GM18867 (cell line): ENCODE measurements around the gene KCTD17.
A peak's percentile ranks its signal among the peaks of the same experiment; 100 is the strongest.

Experiments used
- ATAC-seq: cut with Tn5 transposase; IDR thresholded peaks from one replicate; pipeline ENCODE4 v1.9.1; 2021; ENCODE audit warnings: mild to moderate bottlenecking, moderate library complexity; ENCODE audit not compliant: unreplicated experiment

Gene KCTD17

DNA sequence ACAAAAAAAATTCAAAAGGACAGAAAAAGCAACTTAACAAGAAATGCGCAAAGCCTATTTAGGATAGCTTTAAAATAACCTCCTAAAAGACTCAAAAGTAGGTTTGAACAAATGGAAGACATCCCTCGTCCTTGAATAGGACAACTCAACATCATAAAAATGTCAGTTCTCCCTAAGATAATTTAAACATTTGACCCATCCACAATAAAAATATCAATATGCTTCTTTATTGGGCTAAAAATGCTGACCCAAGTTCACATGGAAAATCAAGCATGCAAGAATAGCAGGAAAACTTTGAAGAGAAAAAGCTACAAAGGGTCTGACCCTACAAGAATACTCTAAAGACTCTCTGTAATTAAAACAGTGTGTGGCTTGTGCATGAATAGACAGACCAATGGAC, 12.1 kb upstream of the KCTD17 start:
- ATAC-seq: no peak

DNA sequence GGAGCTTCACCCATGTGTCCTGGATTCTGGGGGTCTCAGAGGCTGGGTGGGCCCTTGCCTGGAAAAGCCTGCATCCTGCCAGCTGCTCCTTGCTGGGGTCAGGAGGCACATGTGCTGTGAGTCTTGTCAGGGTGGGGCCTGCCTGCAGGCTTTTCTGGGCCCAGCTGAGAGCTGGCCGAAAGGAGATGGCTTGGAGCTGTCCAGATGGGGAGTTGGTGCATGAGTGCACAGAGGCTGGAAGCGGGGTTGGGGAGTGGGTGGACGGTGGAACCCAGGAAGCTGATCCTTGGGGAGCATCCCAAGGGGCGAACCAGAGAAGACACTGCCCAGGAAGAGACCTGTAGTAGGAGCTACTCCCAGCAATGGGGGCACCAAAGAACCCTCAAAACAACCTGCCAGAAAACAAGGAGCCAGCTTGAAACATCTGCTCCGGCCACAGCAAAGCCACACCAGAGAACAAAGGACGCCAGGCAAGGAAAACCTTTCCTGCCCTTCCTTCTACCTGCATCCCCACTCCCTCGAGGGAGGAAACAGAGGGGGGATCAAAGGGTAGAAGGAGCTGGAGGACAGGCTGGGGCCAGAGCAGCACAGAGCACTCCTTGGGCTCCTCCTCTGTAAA, 8.2 kb upstream of the KCTD17 start:
- no peak for ATAC-seq

DNA sequence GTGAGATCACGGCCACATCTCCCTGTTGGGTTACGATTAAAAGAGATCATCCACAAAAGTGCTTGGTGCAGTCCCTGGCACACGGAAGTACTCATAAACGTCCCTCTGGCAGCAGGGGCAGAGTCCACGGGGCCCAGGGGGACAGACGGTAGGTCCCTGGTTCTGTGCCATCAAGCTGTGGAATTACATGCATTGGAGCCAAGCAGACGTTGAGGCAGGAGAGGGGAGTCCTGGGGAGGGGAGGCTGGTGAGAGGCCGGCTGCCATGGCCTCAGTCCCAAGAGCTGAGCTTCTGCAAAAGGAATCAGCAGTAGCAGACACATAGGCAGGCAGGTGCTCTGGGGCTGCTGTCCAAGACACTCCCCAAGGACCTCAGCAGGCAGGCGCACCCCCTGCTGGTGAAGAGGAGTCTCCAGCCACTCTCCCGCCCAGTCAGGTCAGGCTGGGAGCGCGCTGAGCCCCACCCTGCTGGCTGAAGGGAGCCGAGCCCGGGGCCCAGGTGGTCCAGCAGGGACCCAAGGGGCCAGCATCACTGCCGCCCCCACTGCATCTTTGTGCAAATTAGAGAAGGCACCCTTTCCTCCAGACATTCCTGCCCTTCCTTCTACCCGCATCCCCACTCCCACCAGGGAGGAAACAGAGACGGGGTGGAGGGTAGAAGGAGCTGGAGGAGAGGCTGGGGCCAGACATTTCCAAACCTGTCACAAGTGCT, 7.6 kb upstream of the KCTD17 start:
- ATAC-seq: peak; percentile 70

DNA sequence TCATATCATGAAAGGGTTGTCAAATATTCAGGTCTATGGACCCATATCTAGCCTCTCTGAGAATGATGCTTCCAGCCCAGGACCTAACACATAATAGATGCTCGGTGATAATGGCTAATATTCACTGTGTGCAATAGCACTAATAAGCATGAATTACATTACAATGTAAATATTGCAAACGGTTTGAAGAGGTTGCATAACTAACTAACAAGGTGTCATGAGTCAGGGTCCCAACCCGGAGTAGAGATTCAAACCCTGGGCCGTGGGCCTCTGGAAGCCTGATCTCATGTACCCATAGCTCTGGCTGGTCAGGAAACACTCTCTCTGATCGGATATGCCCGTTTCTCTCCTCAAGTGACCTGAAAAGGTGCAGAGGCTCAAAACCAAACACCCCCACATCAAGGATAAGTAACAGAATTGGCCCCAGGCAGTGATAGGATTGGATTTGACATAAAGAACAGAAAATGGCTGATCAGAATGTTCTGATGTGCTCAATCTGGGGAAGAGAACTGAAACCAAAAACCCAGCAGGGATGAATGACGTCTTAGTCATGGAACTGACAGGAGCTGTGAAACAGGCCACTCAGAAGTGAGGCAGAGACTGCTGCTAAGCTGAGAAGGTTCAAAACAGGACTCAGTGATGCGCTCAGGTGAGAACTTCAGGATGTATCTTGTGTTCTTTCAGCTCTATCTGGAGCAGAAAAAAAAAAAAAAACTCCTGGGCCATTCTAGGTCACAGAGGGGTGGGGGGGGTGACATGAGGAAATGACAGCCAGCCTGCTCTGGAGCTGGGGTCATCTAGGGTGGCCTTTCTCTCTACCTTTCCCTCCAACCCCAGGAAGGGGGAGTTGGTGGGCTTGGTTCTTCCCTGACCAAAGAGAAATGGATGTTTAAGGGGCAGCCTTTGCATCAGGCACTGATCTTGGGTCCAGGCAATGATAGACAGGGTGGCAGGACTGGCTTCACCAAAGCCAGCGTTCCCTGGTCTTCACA, 6.6 kb upstream of the KCTD17 start:
- ATAC-seq: no peak

DNA sequence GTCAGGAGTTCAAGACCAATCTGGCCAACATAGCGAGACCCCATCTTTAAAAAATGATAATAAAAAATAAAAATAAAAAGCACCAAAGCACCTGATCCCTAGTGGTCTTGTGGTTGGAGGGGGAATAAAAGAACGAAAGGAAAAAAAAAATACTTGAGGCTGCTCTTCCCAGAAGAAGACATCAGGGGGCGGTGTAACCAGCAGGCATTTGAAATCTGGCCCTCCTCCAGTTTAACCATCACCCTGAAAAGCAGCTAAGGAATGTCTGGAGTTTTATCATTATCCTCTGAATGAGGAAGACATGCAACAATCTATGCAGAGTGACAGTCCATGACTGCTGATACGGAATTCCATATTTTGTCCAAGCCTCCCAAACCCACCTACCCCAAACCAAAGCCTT, 5.6 kb upstream of the KCTD17 start:
- no peak for ATAC-seq

DNA sequence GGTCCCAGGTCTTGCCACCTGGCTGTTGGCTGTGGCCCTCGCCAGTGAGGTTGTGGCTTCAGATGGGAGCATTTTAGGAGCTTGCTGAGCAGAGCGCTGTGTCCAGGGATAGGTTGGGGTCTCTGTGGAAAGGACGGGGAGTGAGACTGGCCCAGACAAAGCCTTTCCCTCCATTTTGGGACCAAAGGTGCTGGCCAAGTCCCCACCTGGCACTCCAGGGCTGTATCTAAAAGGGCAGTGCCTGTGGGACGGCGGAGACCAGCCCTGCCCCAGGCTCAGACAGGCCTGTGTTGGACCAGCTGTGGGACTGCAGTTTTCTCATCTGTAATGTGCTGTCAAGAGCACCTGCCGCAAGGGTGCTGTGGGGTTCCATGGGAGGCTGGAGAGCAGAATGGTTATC, 5.0 kb upstream of the KCTD17 start:
- no peak for ATAC-seq

DNA sequence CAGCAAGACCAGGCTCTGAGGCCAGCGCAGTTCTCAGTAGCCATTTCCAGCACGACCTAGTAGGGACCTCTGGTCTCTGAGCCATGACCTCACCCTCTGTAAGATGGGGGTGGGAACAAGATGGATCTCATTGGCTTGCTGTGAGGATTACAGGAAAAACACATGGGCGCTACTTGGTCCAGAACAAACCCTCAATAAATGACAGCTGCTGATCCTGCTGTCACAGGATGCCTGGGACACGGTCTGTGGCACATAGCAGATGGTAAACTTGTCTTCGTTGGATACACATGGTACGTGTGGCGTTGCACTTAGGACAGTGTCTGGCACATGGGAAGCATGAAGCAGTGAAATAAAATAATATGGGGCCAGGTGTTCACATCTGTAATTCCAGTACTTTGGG, 4.5 kb upstream of the KCTD17 start:
- no peak for ATAC-seq

DNA sequence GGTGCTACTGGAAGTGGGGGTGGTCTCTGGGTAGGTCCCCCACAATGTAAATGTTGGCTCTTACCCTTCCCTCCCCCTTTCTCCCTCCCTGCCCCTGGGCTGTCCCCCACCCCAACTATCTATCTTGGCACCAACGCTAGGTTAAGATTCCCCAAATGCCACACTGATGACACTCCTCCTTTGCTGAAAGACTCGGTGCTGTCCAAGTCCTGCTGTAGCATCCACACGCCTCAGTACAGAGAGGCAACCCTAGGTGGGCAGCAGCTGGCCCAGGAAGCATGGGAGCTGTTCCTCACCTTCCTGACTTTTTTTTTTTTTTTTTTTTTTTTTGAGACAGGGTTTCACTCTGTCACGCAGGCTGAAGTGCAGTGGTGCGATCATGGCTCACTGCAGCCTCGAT, 3.4 kb upstream of the KCTD17 start:
- ATAC-seq: no peak

DNA sequence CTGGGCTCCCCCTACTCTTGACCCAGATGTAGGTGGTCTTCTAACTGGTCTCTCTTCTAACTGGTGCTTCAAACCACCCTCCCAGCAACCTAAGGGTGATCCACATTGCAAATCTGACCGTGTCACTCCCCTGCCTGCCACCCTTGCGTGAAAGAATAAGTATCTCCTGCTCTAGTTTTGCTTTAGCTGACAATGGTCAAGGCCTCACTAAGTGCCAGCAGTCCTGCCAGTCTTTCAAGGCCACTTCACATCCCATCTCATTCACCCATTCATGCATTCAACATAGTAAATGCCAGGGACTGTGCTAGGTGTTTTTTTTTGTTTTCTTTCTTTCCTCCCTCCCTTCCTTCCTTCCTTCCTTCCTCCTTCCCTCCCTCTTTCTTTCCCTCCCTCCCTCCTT, 2.3 kb upstream of the KCTD17 start:
- no peak for ATAC-seq

DNA sequence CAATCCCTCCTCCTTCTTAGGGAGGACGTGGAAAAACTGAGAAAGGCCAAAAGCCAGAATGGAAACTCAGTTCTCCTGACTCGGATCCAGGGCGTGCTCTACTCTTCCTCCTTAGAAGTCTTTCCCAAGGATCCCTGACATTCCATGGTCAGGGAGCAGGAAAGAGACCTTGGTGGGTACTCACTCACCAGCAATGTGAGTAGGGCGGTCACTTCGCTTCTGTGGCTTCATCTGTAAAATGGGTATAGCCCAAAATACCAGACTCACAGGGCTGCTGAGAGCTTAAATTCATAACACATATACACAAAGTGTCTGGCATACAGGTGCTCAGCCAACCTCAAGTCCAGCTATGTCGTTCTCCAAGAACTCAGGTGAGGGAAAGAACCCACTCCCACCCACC, 629 bp upstream of the KCTD17 start:
- ATAC-seq: no peak

DNA sequence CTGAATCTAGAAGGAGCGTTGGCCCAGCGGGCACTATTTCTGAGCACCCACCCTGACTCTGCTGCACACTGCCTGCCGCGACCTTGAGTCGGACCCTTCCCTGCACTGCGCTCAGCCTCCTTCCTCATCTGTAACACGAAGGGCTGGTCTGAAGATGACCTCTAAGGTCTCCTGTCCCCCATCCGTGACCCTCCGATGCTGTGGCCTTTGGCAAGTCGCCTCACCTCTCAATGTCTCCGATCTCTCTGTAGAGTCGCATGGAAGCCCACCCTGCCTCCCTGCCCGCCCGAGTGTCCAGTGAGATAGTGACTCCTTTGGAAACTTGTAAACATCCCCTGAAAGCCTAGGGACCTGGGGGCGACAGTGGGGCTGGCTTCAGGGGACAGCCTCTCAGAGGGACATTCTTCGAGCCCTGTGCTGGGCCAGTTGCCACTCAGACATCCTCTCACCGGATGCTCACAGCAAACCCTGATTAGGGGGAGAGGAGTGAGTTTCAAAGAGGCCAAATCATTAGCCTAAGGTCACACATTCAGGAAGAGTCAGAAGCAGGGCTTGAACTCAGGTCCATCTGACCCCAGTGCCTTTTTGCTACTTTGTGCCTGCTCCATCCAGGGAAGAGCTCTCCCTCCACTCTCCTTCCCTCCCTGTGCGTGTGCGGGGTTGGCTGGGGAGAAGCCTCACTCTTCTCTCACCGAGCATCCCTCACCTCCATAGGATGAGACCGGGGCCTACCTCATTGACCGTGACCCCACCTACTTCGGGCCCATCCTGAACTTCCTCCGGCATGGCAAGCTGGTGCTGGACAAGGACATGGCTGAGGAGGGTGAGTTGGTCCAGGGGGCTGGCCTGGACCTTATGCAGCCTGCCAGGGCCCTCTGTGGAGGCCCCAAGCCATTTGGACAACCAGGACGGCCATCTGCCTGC, 1.1 kb downstream of the KCTD17 start:
- ATAC-seq: no peak

DNA sequence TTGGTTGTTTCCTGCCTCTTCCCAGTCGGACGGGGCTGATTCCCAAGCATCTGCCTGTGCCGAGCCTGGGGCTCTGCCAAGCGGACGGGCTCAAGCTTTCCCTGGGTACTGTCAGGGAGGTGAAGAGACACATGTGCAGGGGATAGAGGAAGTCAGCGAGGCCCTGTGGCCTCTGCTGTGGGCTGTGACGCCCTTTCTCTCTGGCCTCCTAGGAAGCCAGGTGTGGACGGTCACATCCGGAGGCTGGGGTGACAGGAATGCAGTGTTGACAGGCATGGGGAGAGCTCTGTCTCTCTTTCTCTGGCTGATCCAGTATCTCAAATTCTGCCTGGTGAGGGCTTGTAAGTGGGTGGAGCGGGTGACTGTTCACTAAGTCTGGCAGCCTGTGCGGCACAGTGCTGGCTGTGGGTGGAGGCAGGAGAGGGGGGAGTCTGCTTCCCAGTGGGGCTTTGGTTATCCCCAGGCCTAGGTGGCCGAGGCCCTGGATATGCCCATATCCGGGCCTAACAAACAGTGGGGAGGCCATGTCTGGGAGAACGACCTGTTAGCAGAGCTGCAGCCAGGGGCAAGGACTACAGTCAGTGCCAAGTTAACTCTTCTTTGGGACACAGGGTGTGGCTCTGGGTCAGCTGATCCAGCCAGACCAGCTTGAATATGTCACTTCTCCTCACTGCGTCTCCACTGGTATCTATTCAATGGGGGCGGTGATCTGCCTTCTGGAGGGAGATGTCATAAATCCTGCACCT, 1.9 kb downstream of the KCTD17 start:
- ATAC-seq: no peak

DNA sequence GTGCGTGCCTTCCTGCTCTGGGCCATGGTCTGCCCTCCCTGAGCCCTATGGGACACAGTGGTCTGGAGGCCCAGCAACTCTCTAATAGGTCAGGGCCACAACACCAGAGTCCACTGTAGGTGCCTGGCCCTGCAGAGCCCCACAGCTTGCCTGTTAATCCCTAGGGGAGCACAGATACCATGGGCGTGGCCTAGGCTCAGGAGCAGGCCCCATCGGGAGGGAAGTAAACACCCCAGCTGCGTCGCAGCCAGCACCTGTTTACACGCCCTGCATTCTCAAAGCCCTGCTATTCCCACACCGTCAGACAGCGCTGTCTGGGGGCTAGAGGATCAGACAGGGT, 2.5 kb downstream of the KCTD17 start:
- no peak for ATAC-seq

DNA sequence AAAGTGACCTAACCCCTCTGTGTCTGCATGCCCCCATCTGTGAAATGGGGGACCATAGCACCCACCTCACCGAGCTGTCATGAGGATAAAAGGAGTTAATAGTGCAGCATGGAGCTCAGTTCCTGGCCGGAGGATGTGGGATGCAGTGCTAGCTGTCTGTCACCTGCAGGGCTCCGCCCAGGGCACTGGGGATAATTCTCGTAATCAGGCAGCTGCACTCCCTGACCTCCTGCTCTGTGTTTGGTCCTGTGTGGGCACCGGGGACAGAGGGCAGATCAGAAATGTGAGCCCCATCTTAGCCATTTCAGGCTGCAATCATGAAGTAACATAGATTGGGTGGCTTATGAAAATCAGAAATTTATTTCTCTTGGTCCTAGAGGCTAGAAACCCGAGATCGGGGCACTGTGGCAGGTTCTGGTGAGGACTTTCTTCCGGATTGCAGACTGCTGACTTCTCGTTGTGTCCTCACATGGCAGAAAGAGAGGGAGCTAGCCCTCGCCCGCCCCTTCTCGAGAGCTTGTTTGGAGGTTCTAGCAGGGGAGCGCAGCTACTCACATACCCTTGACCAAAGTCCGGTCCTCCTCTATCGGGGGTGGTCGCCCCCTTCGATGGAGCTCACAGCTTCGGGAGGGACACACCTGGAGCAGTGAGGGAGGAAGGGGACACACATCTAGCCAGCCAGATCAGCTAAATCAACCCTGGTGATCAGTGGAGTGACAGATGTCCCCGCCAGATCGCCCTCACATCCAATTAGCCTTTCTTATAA, 3.2 kb downstream of the KCTD17 start:
- ATAC-seq: no peak

DNA sequence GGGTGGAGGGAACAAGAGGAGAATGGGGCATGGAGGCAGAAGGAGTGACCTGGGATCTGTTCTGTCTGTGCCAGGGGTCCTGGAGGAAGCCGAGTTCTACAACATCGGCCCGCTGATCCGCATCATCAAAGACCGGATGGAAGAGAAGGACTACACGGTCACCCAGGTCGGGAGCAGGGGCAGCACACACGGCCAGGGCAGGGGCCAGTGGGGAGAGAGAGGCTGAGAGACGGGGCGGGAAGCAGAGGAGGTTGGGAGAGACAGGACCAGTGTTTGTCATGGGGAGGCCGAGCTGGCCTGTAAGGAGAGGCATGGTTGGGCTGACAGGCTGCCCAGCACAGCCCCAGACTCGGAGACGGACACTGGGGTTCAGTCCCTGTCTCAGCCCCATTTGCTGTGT, 4.7 kb downstream of the KCTD17 start:
- no peak for ATAC-seq

DNA sequence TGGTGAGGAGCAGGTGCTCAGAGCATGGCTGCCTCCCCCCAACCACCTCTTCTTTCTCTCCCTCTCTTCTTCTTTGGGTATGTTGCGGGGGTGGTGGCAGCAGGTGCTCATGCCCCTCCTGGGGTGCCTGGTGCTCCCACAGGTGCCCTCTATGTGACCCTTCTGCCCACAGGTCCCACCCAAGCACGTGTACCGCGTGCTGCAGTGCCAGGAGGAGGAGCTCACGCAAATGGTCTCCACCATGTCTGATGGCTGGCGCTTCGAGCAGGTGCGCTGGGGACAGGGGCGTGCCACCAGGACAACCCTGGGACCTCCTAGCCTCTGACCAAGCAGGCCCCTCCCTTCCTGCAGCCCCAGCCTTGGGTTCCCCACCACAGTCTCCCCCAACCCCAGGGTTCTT, 5.7 kb downstream of the KCTD17 start:
- no peak for ATAC-seq

DNA sequence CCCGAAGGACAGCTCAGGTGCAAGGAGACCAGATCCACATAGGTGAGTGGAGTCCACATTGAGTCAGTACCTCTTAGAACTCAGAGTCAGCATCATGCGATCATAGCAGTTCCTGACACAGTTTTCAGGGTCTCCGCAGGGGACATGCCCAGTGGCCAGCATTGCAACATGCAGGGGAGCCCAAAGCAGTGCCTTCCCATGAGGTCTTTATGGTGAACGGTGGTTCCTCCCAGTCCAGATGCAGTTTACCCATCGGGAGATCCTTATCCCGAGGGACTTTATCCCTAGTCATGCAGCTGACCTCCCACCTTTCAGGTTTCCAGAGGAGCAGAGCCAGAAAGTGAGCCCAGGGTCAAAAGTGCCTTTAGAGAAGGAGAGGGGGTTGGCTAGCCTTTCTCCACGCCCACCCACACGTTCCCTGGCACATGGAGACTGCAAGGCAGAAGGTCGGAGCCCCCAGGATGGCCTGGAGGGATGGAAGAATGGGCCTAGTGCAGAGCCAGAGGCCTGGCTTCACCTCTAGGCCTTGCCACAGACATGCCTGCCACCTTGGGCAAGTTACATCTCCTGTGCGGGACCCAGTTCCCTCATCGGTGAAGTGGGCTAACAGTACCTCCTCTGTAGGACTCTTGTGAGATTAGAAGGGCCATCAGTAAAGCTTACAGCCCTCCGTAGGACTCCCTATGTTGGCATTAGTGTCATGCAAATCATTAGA, 6.4 kb downstream of the KCTD17 start:
- no peak for ATAC-seq

DNA sequence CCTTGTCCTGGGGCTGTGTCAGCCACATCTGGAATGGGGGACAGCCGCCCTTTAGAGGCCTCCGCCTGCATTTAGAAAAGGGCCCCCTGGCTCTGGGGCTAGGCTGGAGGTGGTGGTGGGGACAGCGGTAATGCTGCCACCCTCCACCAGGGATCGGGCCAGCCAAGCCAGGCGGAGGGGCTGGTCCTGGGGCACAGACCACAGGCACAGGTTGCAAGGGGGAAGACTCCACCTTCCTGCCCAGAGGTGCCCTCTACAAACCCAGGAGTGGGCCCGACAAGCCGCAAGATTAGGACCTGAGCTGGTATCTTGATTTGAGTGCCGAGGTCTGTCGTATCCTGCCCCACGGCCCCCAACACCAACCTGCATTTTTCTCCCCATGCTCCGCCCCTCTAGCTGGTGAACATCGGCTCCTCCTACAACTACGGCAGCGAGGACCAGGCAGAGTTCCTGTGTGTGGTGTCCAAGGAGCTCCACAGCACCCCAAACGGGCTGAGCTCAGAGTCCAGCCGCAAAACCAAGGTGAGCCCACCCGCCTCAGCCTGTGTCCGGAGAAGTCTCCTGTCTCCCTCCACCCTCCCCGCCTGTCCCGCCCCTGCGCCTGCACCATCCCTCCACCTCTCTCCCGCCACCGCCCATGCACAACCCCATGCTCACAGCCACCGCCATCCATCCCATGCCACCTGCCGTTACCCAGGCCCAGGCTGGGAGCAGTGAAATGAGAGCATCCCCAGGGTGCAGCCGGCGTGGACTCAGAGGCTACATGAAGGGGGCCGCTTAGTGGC, 7.6 kb downstream of the KCTD17 start:
- no peak for ATAC-seq
